Stimulated activated CD4-positive, alpha-beta T cell treated with anti-CD3 and anti-CD28 coated beads, Interleukin-1b, Interleukin-23, amount 100 ng/mL, for 4 hours (primary cell): ENCODE measurements around the gene ETFA.
A peak's percentile ranks its signal among the peaks of the same experiment; 100 is the strongest.

ENCODE experiments used
- DNase-seq, 2 donors: peaks; one replicate each; pipeline ENCODE4 v3.0.0-alpha.2; 2020; ENCODE audit warnings: low read depth in 2 of 2

ETFA gene

GRCh38 chr15:76340198-76340802 lies 29.0 kb upstream of the ETFA start:
- DNase-seq: peak in 1 of 2 donors; percentile 33

- no peak for DNase-seq
Observed at GRCh38 chr15:76339305-76340197, 28.3 kb upstream of the ETFA start.

- DNase-seq: no peak
Observed at GRCh38 chr15:76338486-76339304, 27.4 kb upstream of the ETFA start.

- peak in 1 of 2 donors; percentile 19 for DNase-seq
Observed at GRCh38 chr15:76337696-76338485, 26.6 kb upstream of the ETFA start.

GRCh38 chr15:76337059-76337695 lies 25.9 kb upstream of the ETFA start:
- peak in 1 of 2 donors; percentile 6 for DNase-seq

GRCh38 chr15:76336254-76337058 lies 25.2 kb upstream of the ETFA start, which contains the start of gene ISL2:
TSS of gene ISL2 (plus strand) at chr15:76336773. CDS start at chr15:76336884, 111 bp downstream.
- peak in 1 of 2 donors; percentile 49 for DNase-seq

- DNase-seq: no peak
Observed at GRCh38 chr15:76335307-76336253, 24.3 kb upstream of the ETFA start.

GRCh38 chr15:76334438-76335306 lies 23.4 kb upstream of the ETFA start:
- DNase-seq: no peak

- DNase-seq: no peak
Observed at GRCh38 chr15:76333720-76334437, 22.6 kb upstream of the ETFA start.

- DNase-seq: no peak
Observed at GRCh38 chr15:76333309-76333708, 22.0 kb upstream of the ETFA start.

GRCh38 chr15:76332796-76333195 lies 21.5 kb upstream of the ETFA start:
- DNase-seq: no peak

- DNase-seq: no peak
Observed at GRCh38 chr15:76330080-76330680, 18.9 kb upstream of the ETFA start.

- DNase-seq: no peak
Observed at GRCh38 chr15:76328958-76329357, 17.7 kb upstream of the ETFA start.

- DNase-seq: no peak
Observed at GRCh38 chr15:76328106-76328696, 16.9 kb upstream of the ETFA start.

- no peak for DNase-seq
Observed at GRCh38 chr15:76327191-76328105, 16.2 kb upstream of the ETFA start.
